IPS-18c (cell line): Measurements from ENCODE around the gene OR6C2.
"Not testable (repeated sequence)": the region's sequence is repeated elsewhere in the genome, so short reads cannot be mapped to it uniquely, and the experiment has no call there.

Experiments
- H3K4me3 ChIP-seq: 2 replicates; pipeline ENCODE4 v1.7.0; 2013; ENCODE audit warnings: low read depth, mild to moderate bottlenecking, low read length, moderate library complexity; ENCODE audit not compliant: insufficient read depth
- H3K9me3 ChIP-seq: one replicate; pipeline ENCODE4 v1.6.1; 2013; ENCODE audit warnings: mild to moderate bottlenecking, low read length, moderate library complexity; ENCODE audit not compliant: control insufficient read depth, insufficient read depth

The OR6C2 gene

GRCh38 chr12:55464926-55465325 lies 21.1 kb downstream of the OR6C2 start:
- H3K4me3 ChIP-seq, H3K9me3 ChIP-seq: not testable (repeated sequence)

- no peak overlapping the region for H3K4me3 ChIP-seq
- no peaks in the 10 kb centered on the region for H3K9me3 ChIP-seq
These were observed 24.0 kb downstream of the OR6C2 start for GRCh38 chr12:55467836-55468235.

- H3K9me3 ChIP-seq, result no peaks in the 10 kb centered on the region
- no peak overlapping the region for H3K4me3 ChIP-seq
These were observed 25.4 kb downstream of the OR6C2 start for GRCh38 chr12:55469291-55469690.

- Histone ChIP-seq H3K9me3 (no peaks in the 10 kb centered on the region), H3K4me3 (no peak within 1 kb of the TSS)
These were observed 26.4 kb downstream of the OR6C2 start, which contains the start of gene OR6C70 for GRCh38 chr12:55470088-55470829. Gene OR6C70, minus strand, starts transcription at chr12:55470138. Its CDS starts 0 bp downstream, at chr12:55470138.

- H3K9me3 ChIP-seq, result no peaks in the 10 kb centered on the region
These were observed 28.4 kb downstream of the OR6C2 start for GRCh38 chr12:55472264-55472663.

GRCh38 chr12:55479136-55479535 lies 35.3 kb downstream of the OR6C2 start:
- not testable (repeated sequence) for H3K9me3 ChIP-seq, H3K4me3 ChIP-seq

More at GRCh38 chr12:55472264-55472663, 28.4 kb downstream of the OR6C2 start:
- H3K4me3 ChIP-seq, result no peak overlapping the region

- not testable (repeated sequence) for H3K4me3 ChIP-seq, H3K9me3 ChIP-seq
These were observed 40.4 kb downstream of the OR6C2 start for GRCh38 chr12:55484284-55484683.

- Histone ChIP-seq H3K9me3 (no peaks in the 10 kb centered on the region), H3K4me3 (no peak within 1 kb of the TSS)
These were observed 48.2 kb downstream of the OR6C2 start, which contains the start of gene OR6C68 for GRCh38 chr12:55492078-55492477. Gene OR6C68, plus strand, starts transcription at chr12:55492378. Its CDS starts 0 bp downstream, at chr12:55492378.

GRCh38 chr12:55495490-55495889 lies 51.6 kb downstream of the OR6C2 start:
- Histone ChIP-seq H3K4me3 (no peak overlapping the region), H3K9me3 (no peaks in the 10 kb centered on the region)

- Histone ChIP-seq H3K4me3 (no peak overlapping the region), H3K9me3 (no peaks in the 10 kb centered on the region)
These were observed 55.4 kb downstream of the OR6C2 start for GRCh38 chr12:55499231-55499630.

- no peak overlapping the region for H3K4me3 ChIP-seq
- no peaks in the 10 kb centered on the region for H3K9me3 ChIP-seq
These were observed 56.0 kb downstream of the OR6C2 start for GRCh38 chr12:55499810-55500252.

- Histone ChIP-seq H3K9me3 (no peaks in the 10 kb centered on the region), H3K4me3 (no peak overlapping the region)
These were observed 57.7 kb downstream of the OR6C2 start for GRCh38 chr12:55501601-55502000.
